Chondrocyte (in vitro differentiated cells): Measurements from ENCODE around the gene KAT6B. TPM values are rescaled to one million over a fixed set of nuclear protein-coding genes. Genes with fewer than 3 reads are reported as not detected.
A peak's percentile ranks its signal among the peaks of the same experiment; 100 is the strongest.

Source experiments
- DNase-seq: peaks from one replicate; pipeline ENCODE4 v3.0.0; 2021; ENCODE audit warnings: mixed read lengths, low spot score
- H3K27ac Mint-ChIP-seq: one replicate; pipeline ENCODE4 v1.8.0; 2021; ENCODE audit warnings: mild to moderate bottlenecking, moderate library complexity, mixed read lengths; ENCODE audit not compliant: unreplicated experiment
- H3K27me3 Mint-ChIP-seq: 2 replicates; pipeline ENCODE4 v1.8.0; 2021; ENCODE audit warnings: low read depth, mixed read lengths
- H3K36me3 Mint-ChIP-seq: 2 replicates; pipeline ENCODE4 v1.8.0; 2021; ENCODE audit warnings: low read depth, mixed read lengths
- H3K4me1 Mint-ChIP-seq: 2 replicates; pipeline ENCODE4 v1.8.0; 2021; ENCODE audit warnings: low read depth, mild to moderate bottlenecking, mixed read lengths
- H3K4me3 Mint-ChIP-seq: one replicate; pipeline ENCODE4 v1.8.0; 2021; ENCODE audit warnings: mild to moderate bottlenecking, moderate library complexity, mixed read lengths; ENCODE audit not compliant: unreplicated experiment
- H3K9me3 Mint-ChIP-seq: 2 replicates; pipeline ENCODE4 v1.8.0; 2021; ENCODE audit warnings: low read depth, mixed read lengths
- CTCF ChIP-seq: fragments of 200-600 bp; sonication (generic); IDR thresholded peaks from 2 replicates; pipeline ENCODE4 v1.5.0; 2021; ENCODE audit warnings: antibody characterized with exemption, mild to moderate bottlenecking, moderate library complexity
- total RNA-seq: library from RNA; stranded (reverse); gene quantifications from 3 replicates; pipeline ENCODE4 v1.2.1, GENCODE V29; 2021

KAT6B gene
- total RNA-seq, 1 donor from 2014 or later = 20.8 TPM

- peaks cover 9% of the 10 kb centered on the region for H3K9me3 Mint-ChIP-seq
- no peak overlapping the region for H3K4me3 Mint-ChIP-seq
- H3K27ac Mint-ChIP-seq = peak overlapping the region; percentile 45
These were observed 97.2 kb downstream of the KAT6B start for GRCh38 chr10:74923556-74923955.

DNA sequence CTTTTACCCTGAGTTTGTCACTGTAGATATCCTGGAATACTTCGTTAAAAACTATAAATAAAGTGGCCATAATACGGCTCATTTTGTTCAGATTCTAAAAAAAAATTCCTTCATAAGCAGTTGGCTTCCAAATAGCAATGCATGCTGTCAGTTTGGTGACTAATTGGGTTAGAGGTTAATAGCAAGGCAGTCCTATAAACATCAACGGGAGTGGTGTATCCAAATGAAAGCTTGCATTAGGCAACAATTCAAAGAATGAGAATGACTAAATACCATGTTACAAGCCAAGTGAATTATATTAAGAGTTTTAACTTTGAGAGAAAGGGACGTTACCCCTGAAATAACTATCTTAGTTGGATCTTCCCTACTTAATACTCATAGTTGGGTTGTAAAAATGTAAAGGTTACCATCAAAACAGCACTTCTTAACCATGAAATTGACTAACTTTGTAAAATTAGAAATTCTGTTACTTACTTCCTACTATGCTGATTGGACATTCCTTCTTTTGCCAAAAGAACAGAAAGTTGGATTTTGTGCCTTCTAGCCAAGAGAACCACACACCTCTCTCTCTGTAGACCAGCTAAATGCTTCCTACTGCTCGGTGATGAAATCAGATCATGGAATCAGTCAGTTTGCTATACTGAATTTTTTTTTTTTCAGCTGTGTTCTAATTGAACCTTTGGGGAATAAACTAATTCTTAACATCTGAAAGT is 98.0 kb downstream of the KAT6B start:
- Mint-ChIP-seq H3K36me3 (peaks cover 2% of the 10 kb centered on the region), H3K4me1 (peaks cover 59% of the 10 kb centered on the region), H3K4me3 (no peak overlapping the region), H3K9me3 (peaks cover 9% of the 10 kb centered on the region), H3K27me3 (no peaks in the 10 kb centered on the region), H3K27ac (peak overlapping the region; percentile 77)
- no peak for DNase-seq
- no peak for TF ChIP-seq CTCF

More at GRCh38 chr10:74923556-74923955, 97.2 kb downstream of the KAT6B start:
- H3K27me3 Mint-ChIP-seq = no peaks in the 10 kb centered on the region
- no peak for DNase-seq
- peaks cover 50% of the 10 kb centered on the region for H3K4me1 Mint-ChIP-seq
- TF ChIP-seq CTCF = no peak
- H3K36me3 Mint-ChIP-seq = peaks cover 2% of the 10 kb centered on the region

GRCh38 chr10:74925291-74925690 is 98.9 kb downstream of the KAT6B start:
- H3K36me3 Mint-ChIP-seq = no peaks in the 10 kb centered on the region
- no peak overlapping the region for H3K4me3 Mint-ChIP-seq
- H3K9me3 Mint-ChIP-seq = peaks cover 1% of the 10 kb centered on the region
- no peak for TF ChIP-seq CTCF
- H3K27ac Mint-ChIP-seq = no peak overlapping the region
- H3K27me3 Mint-ChIP-seq = no peaks in the 10 kb centered on the region
- DNase-seq = no peak
- peaks cover 60% of the 10 kb centered on the region for H3K4me1 Mint-ChIP-seq

DNA sequence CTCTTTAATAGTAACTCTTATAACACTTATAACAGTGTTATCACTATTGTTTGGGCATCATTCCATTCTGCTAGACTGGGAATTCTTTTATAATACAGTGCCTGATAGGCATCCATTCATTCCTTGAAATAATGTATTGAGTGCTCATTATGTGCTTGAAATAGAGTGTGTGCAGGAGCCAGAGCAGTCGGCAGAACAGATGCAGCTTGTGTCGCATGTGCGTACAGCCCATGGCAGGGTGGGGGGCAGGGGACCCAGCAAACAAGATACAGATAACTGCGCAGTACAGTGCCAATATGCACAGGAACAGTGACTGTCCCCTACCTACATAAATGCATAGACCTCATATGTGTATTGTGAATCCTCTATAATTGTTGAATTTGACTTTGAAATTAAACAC is 99.3 kb downstream of the KAT6B start:
- H3K4me3 Mint-ChIP-seq = no peak overlapping the region
- H3K4me1 Mint-ChIP-seq = peaks cover 60% of the 10 kb centered on the region

More for the DNA sequence above, 99.3 kb downstream of the KAT6B start:
- no peak for TF ChIP-seq CTCF
- DNase-seq = no peak
- Mint-ChIP-seq H3K36me3 (no peaks in the 10 kb centered on the region), H3K27ac (no peak overlapping the region), H3K9me3 (no peaks in the 10 kb centered on the region), H3K27me3 (no peaks in the 10 kb centered on the region)
